NCI-H345 treated with DMSO at 0.1 percent for 48 hours (cell line): ENCODE results near the gene SMIM13.
"Not testable (repeated sequence)": the region's sequence is repeated elsewhere in the genome, so short reads cannot be mapped to it uniquely, and the experiment has no call there.

Experiments used
- DNase-seq: peaks from one replicate; lab custom pipeline; 2025; ENCODE audit not compliant: unreplicated experiment; lab: John Stamatoyannopoulos, UW

The SMIM13 gene

GRCh38 chr6:11083956-11084355 lies 9.7 kb upstream of the SMIM13 start:
- DNase-seq = no peak

- no peak for DNase-seq
These were observed 7.7 kb upstream of the SMIM13 start for GRCh38 chr6:11085758-11086435.

- not testable (repeated sequence) for DNase-seq
These were observed 6.4 kb upstream of the SMIM13 start for GRCh38 chr6:11087141-11087812.

- DNase-seq = no peak
These were observed 3.9 kb upstream of the SMIM13 start for GRCh38 chr6:11089695-11090094.

- not testable (repeated sequence) for DNase-seq
These were observed 2.5 kb upstream of the SMIM13 start for GRCh38 chr6:11091141-11091540.

GRCh38 chr6:11092668-11093375 lies 812 bp upstream of the SMIM13 start:
- DNase-seq = no peak

- DNase-seq = no peak
These were observed 333 bp upstream of the SMIM13 start for GRCh38 chr6:11093376-11093625.

- no peak for DNase-seq
These were observed 797 bp downstream of the SMIM13 start for GRCh38 chr6:11094411-11094851.

GRCh38 chr6:11094941-11095340 lies 1.3 kb downstream of the SMIM13 start:
- DNase-seq = no peak

- no peak for DNase-seq
These were observed 2.5 kb downstream of the SMIM13 start for GRCh38 chr6:11096109-11096508.

- DNase-seq = no peak
These were observed 3.8 kb downstream of the SMIM13 start for GRCh38 chr6:11097476-11097875.

GRCh38 chr6:11098004-11098403 lies 4.4 kb downstream of the SMIM13 start:
- no peak for DNase-seq

- no peak for DNase-seq
These were observed 7.8 kb downstream of the SMIM13 start for GRCh38 chr6:11101417-11101816.

- no peak for DNase-seq
These were observed 9.4 kb downstream of the SMIM13 start for GRCh38 chr6:11103065-11103464.

- DNase-seq = no peak
These were observed 15.1 kb downstream of the SMIM13 start for GRCh38 chr6:11108726-11109125.

GRCh38 chr6:11110921-11111768 lies 17.5 kb downstream of the SMIM13 start, which contains the start of gene ERVFRD-1:
Gene ERVFRD-1, minus strand, starts transcription at chr6:11111725. Its CDS starts 6,415 bp downstream, at chr6:11105310.
- no peak for DNase-seq

- no peak for DNase-seq
These were observed 18.3 kb downstream of the SMIM13 start for GRCh38 chr6:11111769-11112437.

- no peak for DNase-seq
These were observed 19.4 kb downstream of the SMIM13 start for GRCh38 chr6:11113038-11113437.

GRCh38 chr6:11115808-11116536 lies 22.3 kb downstream of the SMIM13 start:
- not testable (repeated sequence) for DNase-seq
